ENCODE results near the gene AASS. TPM values are rescaled to one million over a fixed set of nuclear protein-coding genes. Genes with fewer than 3 reads are reported as not detected.

AASS gene
- total and polyA plus RNA-seq, 10 of the 15 experiments (the other 5 are each of a cell fraction or from before 2014, with no cell fraction given) = 0.09 to 8.0 (median 0.39) TPM

- TF ChIP-seq CEBPZ (IDR thresholded peaks at IDR 0.05; ENCODE audit: low read depth, low read length) (no peak), NR2F1 (conservative IDR thresholded peaks at IDR 0.05) (no peak)
Measured at GRCh38 chr7:122188785-122189184, 44.7 kb upstream of the AASS start (continued).

GRCh38 chr7:122183106-122183505 lies 39.1 kb upstream of the AASS start:
- ChIA-PET SMC1A (ENCODE audit: uncharacterized antibody, unreplicated experiment) (interaction anchor here (1.5 kb wide), 1 partner anchor 350 kb away, joined by 3 read pairs; no protein-coding TSS in a partner anchor), CTCF (interaction anchor here (0.7 kb wide), 1 partner anchor 343 kb away, joined by 3 read pairs; no protein-coding TSS in a partner anchor), RAD21 (ENCODE audit: unreplicated experiment) (no interaction called here), POLR2A (no interaction called here)
- H3K9me3 ChIP-seq (replicated peaks; ENCODE audit: control insufficient read depth, insufficient read depth, low read length) = no peaks in the 10 kb centered on the region
- WGBS (ENCODE audit: insufficient coverage, insufficient replicate concordance, low lambda C conversion rate, missing lambda C conversion rate) = 10% methylated on average over 3 of the region's 3 CpGs
- no peak for FAIRE-seq
- in situ Hi-C loops (cut with MboI) = no loop called here
- no TSS peak for BruUV-seq (replicated peaks)
- no peaks in the 10 kb centered on the region for H3K36me3 ChIP-seq (ENCODE audit: control insufficient read depth in 2 of 2, insufficient read depth in 2 of 2, low read length in 1 of 2)
- no peaks in the 10 kb centered on the region; a peak in 1 of 4 replicates for H3K27me3 ChIP-seq (replicated peaks in 1 of 2; ENCODE audit: control insufficient read depth in 2 of 2, insufficient read depth in 2 of 2, low read length in 1 of 2)
- no peak overlapping the region for H3K4me3 ChIP-seq
- no peak overlapping the region for H3K9ac ChIP-seq (ENCODE audit: control insufficient read depth, insufficient read depth, low read length)
- intact Hi-C loops (cut with micrococcal nuclease; ENCODE audit: unreplicated experiment) = no loop called here
- no peak overlapping the region for H3K27ac ChIP-seq (ENCODE audit: control insufficient read depth, insufficient read depth)
- H3K4me2 ChIP-seq (ENCODE audit: control insufficient read depth, insufficient read depth) = no peak overlapping the region
- DNase-seq (ENCODE audit: low read depth, low spot score) = no peak
- no peak overlapping the region for H2AFZ ChIP-seq (ENCODE audit: control insufficient read depth, low read depth, low read length)
- ATAC-seq = no peak
- no peaks in the 10 kb centered on the region for H3K79me2 ChIP-seq (ENCODE audit: control insufficient read depth, insufficient read depth, low read length)
- H3K4me1 ChIP-seq (ENCODE audit: control insufficient read depth, insufficient read depth, low read length) = no peaks in the 10 kb centered on the region
- H4K20me1 ChIP-seq (ENCODE audit: control insufficient read depth, insufficient read depth) = no peaks in the 10 kb centered on the region
- TF ChIP-seq IKZF2 (IDR thresholded peaks at IDR 0.05) = no peak
- no peak for TF ChIP-seq MTA2 (IDR thresholded peaks at IDR 0.05; ENCODE audit: low read depth)
- TF ChIP-seq PML (IDR thresholded peaks at IDR 0.05; ENCODE audit: low read length) = no peak
- no peak for TF ChIP-seq SMAD1 (IDR thresholded peaks at IDR 0.05; ENCODE audit: low read depth, partially characterized antibody)
- no peak for TF ChIP-seq WRNIP1 (IDR thresholded peaks at IDR 0.05; ENCODE audit: borderline replicate concordance, low read depth, low read length)
- no peak for TF ChIP-seq USF1 (IDR thresholded peaks at IDR 0.05; ENCODE audit: borderline replicate concordance, extremely low read length, insufficient read depth, low read depth, low read length)
- TF ChIP-seq NFXL1 (IDR thresholded peaks at IDR 0.05; ENCODE audit: borderline replicate concordance) = no peak
- TF ChIP-seq SIX5 (IDR thresholded peaks at IDR 0.05; ENCODE audit: low read depth, low read length, severe bottlenecking) = no peak
- no peak for TF ChIP-seq PBX3 (IDR thresholded peaks at IDR 0.05; ENCODE audit: insufficient replicate concordance, low read depth, low read length)
- no peak for TF ChIP-seq RELB (IDR thresholded peaks at IDR 0.05; ENCODE audit: low read depth)
- no peak for TF ChIP-seq CREB1 (IDR thresholded peaks at IDR 0.05; ENCODE audit: low read depth)
- TF ChIP-seq CHD4 (IDR thresholded peaks at IDR 0.05) = no peak
- TF ChIP-seq MXI1 (IDR thresholded peaks at IDR 0.05; ENCODE audit: low read depth, low read length) = no peak
- TF ChIP-seq SUPT20H (IDR thresholded peaks at IDR 0.05; ENCODE audit: borderline replicate concordance, control insufficient read depth, low read depth, low read length) = no peak
- no peak for TF ChIP-seq ATF7 (IDR thresholded peaks at IDR 0.05; ENCODE audit: low read depth)
- TF ChIP-seq SREBF1 (IDR thresholded peaks at IDR 0.05; ENCODE audit: low read length) = no peak

All from GM12878 (cell line).